Smooth muscle cell (in vitro differentiated cells): Measurements from ENCODE around the gene COL24A1. TPM values are rescaled to one million over a fixed set of nuclear protein-coding genes. Genes with fewer than 3 reads are reported as not detected.

ENCODE experiments used
- DNase-seq: peaks from one replicate; lab custom pipeline; 2025; ENCODE audit not compliant: unreplicated experiment; lab: John Stamatoyannopoulos, UW
- H2AFZ ChIP-seq: fragments of 200-600 bp; sonication (generic); 2 replicates; pipeline ENCODE4 v1.6.0; 2016; ENCODE audit warnings: antibody characterized with exemption, low read depth, mild to moderate bottlenecking
- H3F3A ChIP-seq: fragments of 200-600 bp; sonication (generic); 2 replicates; pipeline ENCODE4 v1.6.0; 2017; ENCODE audit warnings: antibody characterized with exemption, low read depth
- H3K27ac ChIP-seq: fragments of 200-600 bp; sonication (generic); 2 replicates; pipeline ENCODE4 v1.5.1; 2016; ENCODE audit warnings: low read depth, mild to moderate bottlenecking
- H3K27me3 ChIP-seq: fragments of 200-600 bp; sonication (generic); 2 replicates; pipeline ENCODE4 v1.6.1; 2016; ENCODE audit warnings: low read depth, mild to moderate bottlenecking
- H3K36me3 ChIP-seq: fragments of 200-600 bp; sonication (generic); 2 replicates; pipeline ENCODE4 v1.5.1; 2016; ENCODE audit warnings: low read depth
- H3K4me1 ChIP-seq: fragments of 200-600 bp; sonication (generic); 2 replicates; pipeline ENCODE4 v1.5.1; 2016; ENCODE audit warnings: low read depth
- H3K4me2 ChIP-seq: fragments of 200-600 bp; sonication (generic); 2 replicates; pipeline ENCODE4 v1.6.0; 2016; ENCODE audit warnings: mild to moderate bottlenecking
- H3K4me3 ChIP-seq: fragments of 200-600 bp; sonication (generic); 2 replicates; pipeline ENCODE4 v1.5.1; 2016; ENCODE audit warnings: mild to moderate bottlenecking
- H3K79me2 ChIP-seq: fragments of 200-600 bp; sonication (generic); 2 replicates; pipeline ENCODE4 v1.6.0; 2016; ENCODE audit warnings: low read depth, mild to moderate bottlenecking
- H3K9ac ChIP-seq: fragments of 200-600 bp; sonication (generic); 2 replicates; pipeline ENCODE4 v1.6.0; 2016; ENCODE audit warnings: low read depth
- H3K9me3 ChIP-seq: fragments of 200-600 bp; sonication (generic); replicated peaks from 2 replicates; pipeline ENCODE4 v1.5.1; 2016; ENCODE audit warnings: low read depth
- H4K20me1 ChIP-seq: fragments of 200-600 bp; sonication (generic); 2 replicates; pipeline ENCODE4 v1.6.0; 2016; ENCODE audit warnings: low read depth
- CTCF ChIP-seq: fragments of 200-600 bp; sonication (generic); IDR thresholded peaks from 2 replicates; pipeline ENCODE4 v1.5.1; 2017; ENCODE audit warnings: borderline replicate concordance, mild to moderate bottlenecking, antibody characterized with exemption; ENCODE audit not compliant: insufficient read depth, poor library complexity, severe bottlenecking
- WGBS: methylation state at CpG from one replicate; pipeline ENCODE4 v1.1.7; 2016; ENCODE audit warnings: low lambda C conversion rate; 5-methylcytosine and 5-hydroxymethylcytosine counted together
- polyA plus RNA-seq: library from polyadenylated mRNA; unstranded; fragments of >200 nt; fragmentation: Nextera tagmentation; extraction: Ambion mirVana; gene quantifications from 2 replicates; pipeline ENCODE4 v1.2.1, GENCODE V29; 2016
- total RNA-seq: library from RNA; depleted of rRNA; stranded (reverse); fragments of >200 nt; gene quantifications from 2 replicates; pipeline ENCODE4 v1.2.3, GENCODE V29; 2014

The COL24A1 gene
- total and polyA plus RNA-seq, 2 experiments from 2014 or later = 1.5 to 3.2 TPM

- H2AFZ ChIP-seq = no peak overlapping the region
- H3K27me3 ChIP-seq = peaks cover 14% of the 10 kb centered on the region
- no peak for TF ChIP-seq CTCF
- no peaks in the 10 kb centered on the region for H4K20me1 ChIP-seq
- H3K4me1 ChIP-seq = no peaks in the 10 kb centered on the region
- H3K9ac ChIP-seq = no peak overlapping the region
- no peak overlapping the region for H3K27ac ChIP-seq
- no peak for DNase-seq
- no peaks in the 10 kb centered on the region for H3K9me3 ChIP-seq
- H3K36me3 ChIP-seq = no peaks in the 10 kb centered on the region
- H3K4me3 ChIP-seq = no peak overlapping the region
- 100% methylated on average over 1 of the region's 1 CpG for WGBS
- H3K79me2 ChIP-seq = no peaks in the 10 kb centered on the region
- no peaks in the 10 kb centered on the region for H3F3A ChIP-seq
- no peak overlapping the region for H3K4me2 ChIP-seq
Observed at GRCh38 chr1:86184426-86184825, 27.9 kb upstream of the COL24A1 start.

- DNase-seq = no peak
- no peaks in the 10 kb centered on the region for H3K4me1 ChIP-seq
- no peak overlapping the region for H2AFZ ChIP-seq
- WGBS = 31% methylated on average over 1 of the region's 1 CpG
- H3K4me3 ChIP-seq = no peak overlapping the region
- no peaks in the 10 kb centered on the region for H3K36me3 ChIP-seq
- H3K27ac ChIP-seq = no peak overlapping the region
- no peak overlapping the region for H3K9ac ChIP-seq
- no peaks in the 10 kb centered on the region for H3K9me3 ChIP-seq
- TF ChIP-seq CTCF = no peak
- H3K79me2 ChIP-seq = no peaks in the 10 kb centered on the region
- H3K27me3 ChIP-seq = peaks cover 20% of the 10 kb centered on the region
- no peaks in the 10 kb centered on the region for H4K20me1 ChIP-seq
- H3F3A ChIP-seq = no peaks in the 10 kb centered on the region
- no peak overlapping the region for H3K4me2 ChIP-seq
Observed at GRCh38 chr1:86183810-86184209, 27.2 kb upstream of the COL24A1 start.

GRCh38 chr1:86176226-86176625 is 19.7 kb upstream of the COL24A1 start:
- TF ChIP-seq CTCF = no peak
- H3K27me3 ChIP-seq = peaks cover 21% of the 10 kb centered on the region
- no peaks in the 10 kb centered on the region for H3F3A ChIP-seq
- H3K79me2 ChIP-seq = no peaks in the 10 kb centered on the region
- 83% methylated on average over 5 of the region's 5 CpGs for WGBS
- no peak overlapping the region for H3K4me3 ChIP-seq
- no peaks in the 10 kb centered on the region for H3K4me1 ChIP-seq
- H3K9me3 ChIP-seq = no peaks in the 10 kb centered on the region
- H3K4me2 ChIP-seq = no peak overlapping the region
- H3K9ac ChIP-seq = no peak overlapping the region
- DNase-seq = no peak
- no peak overlapping the region for H2AFZ ChIP-seq
- H3K27ac ChIP-seq = no peak overlapping the region
- H3K36me3 ChIP-seq = no peaks in the 10 kb centered on the region
- no peaks in the 10 kb centered on the region for H4K20me1 ChIP-seq

GRCh38 chr1:86175756-86176155 is 19.2 kb upstream of the COL24A1 start:
- Histone ChIP-seq H3F3A (no peaks in the 10 kb centered on the region), H3K9ac (no peak overlapping the region), H3K36me3 (no peaks in the 10 kb centered on the region), H3K4me3 (no peak overlapping the region), H3K4me1 (no peaks in the 10 kb centered on the region), H2AFZ (no peak overlapping the region), H3K27ac (no peak overlapping the region), H3K27me3 (peaks cover 21% of the 10 kb centered on the region), H3K9me3 (no peaks in the 10 kb centered on the region), H4K20me1 (no peaks in the 10 kb centered on the region), H3K79me2 (no peaks in the 10 kb centered on the region), H3K4me2 (no peak overlapping the region)
- no peak for TF ChIP-seq CTCF
- WGBS = 82% methylated on average over 5 of the region's 5 CpGs
- DNase-seq = no peak
